Cardiac muscle cell (in vitro differentiated cells and primary cell): ENCODE measurements around the gene NPR3. TPM values are rescaled to one million over a fixed set of nuclear protein-coding genes. Genes with fewer than 3 reads are reported as not detected.

Experiments used
- DNase-seq, 2 donors: peaks; one replicate each; pipeline versions ENCODE4 v3.0.0 to v3.0.0-alpha.2; 2010 to 2017; ENCODE audit warnings: low read depth in 1 of 2, low spot score in 1 of 2
- H3K27ac ChIP-seq: fragments of 200-600 bp; sonication (generic); 2 replicates; pipeline ENCODE4 v1.5.1; 2016
- H3K27me3 ChIP-seq: fragments of 200-600 bp; sonication (generic); 2 replicates; pipeline ENCODE4 v1.6.0; 2016; ENCODE audit warnings: control low read depth
- H3K36me3 ChIP-seq: fragments of 200-600 bp; sonication (generic); 2 replicates; pipeline ENCODE4 v1.5.1; 2016; ENCODE audit warnings: control low read depth
- H3K4me1 ChIP-seq: fragments of 200-600 bp; sonication (generic); 2 replicates; pipeline ENCODE4 v1.8.1; 2017; ENCODE audit warnings: low read depth, mild to moderate bottlenecking, mixed run types
- H3K4me3 ChIP-seq: fragments of 200-600 bp; sonication (generic); 2 replicates; pipeline ENCODE4 v1.5.1; 2016; ENCODE audit warnings: mild to moderate bottlenecking
- H3K9me3 ChIP-seq: fragments of 200-600 bp; sonication (generic); 2 replicates; pipeline ENCODE4 v1.5.1; 2017; ENCODE audit warnings: low read depth, mild to moderate bottlenecking, control low read depth
- CTCF ChIP-seq: IDR thresholded peaks from 2 replicates; pipeline ENCODE4 v1.5.1; 2012; ENCODE audit warnings: low read depth, mild to moderate bottlenecking, low read length
- polyA plus RNA-seq: library from polyadenylated mRNA; unstranded; fragments of >200 nt; fragmentation: Nextera tagmentation; extraction: Ambion mirVana; gene quantifications from 2 replicates; pipeline ENCODE4 v1.2.1, GENCODE V29; 2016
- total RNA-seq: library from RNA; depleted of rRNA; stranded (reverse); fragments of >200 nt; gene quantifications from 2 replicates; pipeline ENCODE4 v1.2.3, GENCODE V29; 2016

NPR3 gene
- total and polyA plus RNA-seq, 2 experiments from 2014 or later = 0.23 to 2.7 TPM

- no peak overlapping the region for H3K4me3 ChIP-seq
- peak in 1 of 2 donors; percentile 50 for DNase-seq
- no peaks in the 10 kb centered on the region for H3K36me3 ChIP-seq
- H3K27ac ChIP-seq = no peak overlapping the region
- TF ChIP-seq CTCF = no peak
- no peaks in the 10 kb centered on the region for H3K4me1 ChIP-seq
- H3K27me3 ChIP-seq = no peaks in the 10 kb centered on the region
- H3K9me3 ChIP-seq = no peaks in the 10 kb centered on the region
These were observed 95.0 kb downstream of the NPR3 start for GRCh38 chr5:32805971-32806638.

- H3K4me1 ChIP-seq = no peaks in the 10 kb centered on the region
- DNase-seq = no peak
- no peaks in the 10 kb centered on the region for H3K36me3 ChIP-seq
- H3K27me3 ChIP-seq = no peaks in the 10 kb centered on the region
- H3K9me3 ChIP-seq = no peaks in the 10 kb centered on the region
- no peak overlapping the region for H3K27ac ChIP-seq
- no peak for TF ChIP-seq CTCF
- no peak overlapping the region for H3K4me3 ChIP-seq
These were observed 97.7 kb downstream of the NPR3 start for GRCh38 chr5:32808783-32809182.

GRCh38 chr5:32810804-32811203, 99.7 kb downstream of the NPR3 start:
- Histone ChIP-seq H3K36me3 (no peaks in the 10 kb centered on the region), H3K4me1 (no peaks in the 10 kb centered on the region), H3K4me3 (no peak overlapping the region), H3K27me3 (no peaks in the 10 kb centered on the region), H3K9me3 (no peaks in the 10 kb centered on the region), H3K27ac (no peak overlapping the region)
- no peak for TF ChIP-seq CTCF
- DNase-seq = peak in 1 of 2 donors; percentile 26

- no peak for TF ChIP-seq CTCF
- Histone ChIP-seq H3K4me1 (no peaks in the 10 kb centered on the region), H3K36me3 (no peaks in the 10 kb centered on the region), H3K27ac (no peak overlapping the region), H3K27me3 (no peaks in the 10 kb centered on the region), H3K9me3 (no peaks in the 10 kb centered on the region), H3K4me3 (no peak overlapping the region)
- DNase-seq = no peak
These were observed 101.3 kb downstream of the NPR3 start for GRCh38 chr5:32812399-32812798.

GRCh38 chr5:32814141-32814540, 103.0 kb downstream of the NPR3 start:
- Histone ChIP-seq H3K27me3 (no peaks in the 10 kb centered on the region), H3K9me3 (no peaks in the 10 kb centered on the region), H3K27ac (no peak overlapping the region), H3K36me3 (no peaks in the 10 kb centered on the region), H3K4me1 (no peaks in the 10 kb centered on the region), H3K4me3 (no peak overlapping the region)
- no peak for TF ChIP-seq CTCF
- DNase-seq = no peak
